NCI-H2171 (cell line): ENCODE data around the gene CDH12.
"Not testable (repeated sequence)": the region's sequence is repeated elsewhere in the genome, so short reads cannot be mapped to it uniquely, and the experiment has no call there.

Experiments used
- DNase-seq: peaks from one replicate; lab custom pipeline; 2025; lab: John Stamatoyannopoulos, UW

The CDH12 gene

DNA sequence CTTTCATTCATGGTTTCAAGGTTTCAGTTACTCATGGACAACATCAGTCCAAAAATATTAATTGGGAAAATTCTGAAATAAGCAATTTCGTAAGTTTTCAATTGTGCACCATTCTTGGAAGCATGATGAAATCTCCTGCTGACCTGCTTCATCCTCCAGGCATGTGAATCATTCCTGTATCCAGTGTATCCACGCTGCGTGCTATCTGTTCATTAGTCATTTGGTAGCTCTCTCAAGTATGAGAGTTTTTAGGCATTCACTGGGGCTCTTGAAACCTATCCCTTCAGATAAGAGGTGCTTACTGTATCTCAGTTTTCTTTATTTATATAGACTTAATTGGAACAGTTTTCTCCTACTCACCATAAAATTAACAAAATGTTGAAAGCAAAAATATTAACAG lies 293.0 kb downstream of the CDH12 start:
- DNase-seq, result no peak

DNA sequence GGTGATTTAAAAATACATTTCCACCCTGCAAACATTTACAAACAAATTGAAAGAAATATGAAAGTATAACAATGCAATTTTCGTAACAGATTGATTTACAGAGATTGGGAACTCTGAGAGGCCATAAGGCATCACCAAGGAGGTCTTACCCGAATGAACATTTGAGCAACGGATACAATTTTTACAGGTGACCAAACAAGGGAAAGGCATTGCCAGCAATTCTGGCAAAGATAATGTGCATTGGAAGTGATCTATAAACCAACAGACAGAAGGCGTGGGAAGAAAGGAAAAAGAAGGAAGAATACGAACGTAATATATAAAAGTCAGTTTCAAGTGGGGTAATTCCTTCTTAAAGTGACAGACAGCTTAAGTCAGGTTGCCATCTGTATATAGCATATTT lies 295.9 kb downstream of the CDH12 start:
- DNase-seq, result no peak

DNA sequence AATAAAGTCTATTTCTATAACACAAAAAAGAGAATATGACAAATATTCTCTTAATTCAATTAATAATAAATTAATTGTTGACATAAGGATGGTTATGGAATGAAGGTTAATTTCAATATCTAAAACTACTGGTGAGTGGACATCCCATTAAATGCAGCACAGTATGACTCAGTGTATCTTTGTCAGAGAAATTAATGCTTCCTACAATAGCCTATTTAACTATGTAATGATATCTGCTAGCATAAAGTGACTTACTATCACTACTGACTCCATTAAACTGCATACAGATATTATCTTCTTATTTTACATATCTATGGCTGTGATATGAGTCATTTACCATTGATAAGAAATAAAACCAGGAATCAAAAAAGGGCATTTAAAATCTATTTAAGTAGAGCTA lies 298.7 kb downstream of the CDH12 start:
- DNase-seq, result no peak

DNA sequence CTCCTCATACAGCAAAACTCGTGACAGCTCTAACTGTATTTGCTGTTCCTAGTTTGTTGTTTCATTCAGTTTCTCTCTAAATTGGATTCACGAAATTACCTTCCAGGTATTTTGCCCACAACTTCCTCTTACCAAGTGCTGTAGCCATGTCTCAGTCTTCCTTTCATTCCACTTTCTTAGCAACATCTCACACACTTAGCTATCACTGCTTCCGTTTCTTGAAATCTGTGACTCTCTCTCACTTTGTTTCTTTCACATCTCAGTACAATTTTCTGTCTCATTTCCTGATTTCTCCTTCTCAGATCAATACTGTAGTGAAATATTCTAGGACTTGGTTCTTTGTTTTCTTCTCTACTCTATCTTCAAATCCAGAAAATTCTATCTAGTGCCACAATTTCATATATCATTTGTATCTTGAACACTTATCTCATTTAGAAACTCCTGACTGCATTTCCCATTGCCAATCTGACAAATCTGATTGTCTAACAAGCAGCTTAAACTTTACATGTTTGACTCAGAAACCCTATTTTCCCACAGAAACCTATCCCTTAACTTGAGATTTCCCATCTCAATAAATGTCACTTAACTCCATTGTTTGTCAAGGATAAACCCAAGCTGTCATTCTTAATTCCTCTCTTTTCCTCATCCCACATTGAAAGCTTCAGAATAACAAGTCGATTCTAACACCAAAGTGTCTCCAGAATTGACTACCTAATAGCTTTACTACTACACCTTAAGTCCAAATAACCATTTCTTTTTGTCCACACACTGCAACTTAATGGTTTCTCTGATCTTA lies 303.1 kb downstream of the CDH12 start:
- DNase-seq, result no peak

DNA sequence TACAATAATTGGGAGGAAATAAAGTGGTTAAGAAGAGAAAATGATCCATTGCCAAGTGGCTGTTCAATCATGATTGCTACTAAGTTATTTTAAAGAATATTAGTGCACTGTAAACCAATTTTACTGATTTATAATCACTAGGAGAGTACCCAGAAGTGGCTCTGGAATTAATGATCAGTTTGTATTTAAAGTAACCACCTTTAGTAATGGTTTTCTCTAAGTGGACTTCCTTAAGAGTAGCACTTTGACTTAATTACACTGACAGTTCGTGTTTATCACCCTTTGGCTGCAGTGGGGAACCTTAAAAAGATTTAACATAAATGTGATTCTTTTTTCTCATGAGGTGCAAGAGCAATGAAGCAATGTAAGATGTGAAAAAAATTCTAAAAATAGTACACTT lies 310.8 kb downstream of the CDH12 start:
- no peak for DNase-seq

DNA sequence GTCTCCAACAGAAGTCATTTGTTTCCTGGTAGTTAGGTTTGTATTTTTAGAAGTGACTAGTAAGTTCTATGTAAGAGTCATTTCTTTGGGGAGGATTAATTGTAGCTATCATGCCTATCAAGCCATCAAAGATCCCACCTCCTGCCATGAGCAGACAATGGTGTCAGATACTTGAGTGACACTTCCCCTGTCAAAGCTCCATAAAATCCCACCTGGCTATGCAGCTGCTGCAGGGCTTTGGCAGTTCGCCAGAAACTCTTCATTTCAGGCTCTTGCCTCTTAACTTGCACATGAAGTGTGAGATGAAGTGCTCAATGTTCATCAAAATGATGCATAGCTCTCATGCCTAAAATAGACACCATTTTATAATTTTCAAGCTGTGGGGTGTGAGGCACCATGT lies 312.1 kb downstream of the CDH12 start:
- DNase-seq, result peak; percentile 100

DNA sequence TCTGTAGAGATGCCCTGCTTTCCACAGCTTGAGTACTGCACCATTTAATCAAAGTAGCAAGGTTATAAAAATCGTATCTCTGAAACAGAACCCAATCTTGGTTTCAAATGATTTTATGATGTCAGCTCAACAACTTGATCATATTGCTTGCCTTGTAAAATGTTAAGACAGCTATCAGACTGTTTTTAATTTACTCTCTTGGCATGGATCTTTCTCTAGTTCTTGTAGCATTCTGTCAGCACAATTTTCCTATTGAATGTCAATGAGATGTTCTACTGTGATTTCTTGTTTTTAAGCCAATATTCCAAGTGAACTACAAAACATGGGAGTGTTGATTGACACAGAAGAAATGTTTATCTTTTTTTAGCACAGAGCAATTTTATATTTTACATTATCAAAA lies 313.4 kb downstream of the CDH12 start:
- DNase-seq, result no peak

DNA sequence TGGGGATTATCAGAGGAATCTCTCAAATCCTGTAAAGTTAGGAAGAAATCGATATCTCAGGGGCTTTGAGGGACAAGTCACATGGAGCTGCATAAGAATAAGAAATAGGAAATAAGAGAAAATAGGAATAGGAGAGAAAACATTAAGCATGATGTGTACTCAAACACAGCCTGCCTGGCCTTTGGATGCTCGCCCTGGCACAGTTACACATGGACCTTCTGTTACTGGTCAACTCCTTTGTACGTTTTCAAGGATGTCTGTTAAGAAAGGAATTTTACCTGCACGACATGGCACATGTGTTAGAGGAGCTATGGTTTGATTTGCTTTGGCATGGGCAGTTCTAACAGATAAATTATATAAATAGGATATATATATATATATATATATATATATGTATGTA lies 321.2 kb downstream of the CDH12 start:
- DNase-seq, result no peak

DNA sequence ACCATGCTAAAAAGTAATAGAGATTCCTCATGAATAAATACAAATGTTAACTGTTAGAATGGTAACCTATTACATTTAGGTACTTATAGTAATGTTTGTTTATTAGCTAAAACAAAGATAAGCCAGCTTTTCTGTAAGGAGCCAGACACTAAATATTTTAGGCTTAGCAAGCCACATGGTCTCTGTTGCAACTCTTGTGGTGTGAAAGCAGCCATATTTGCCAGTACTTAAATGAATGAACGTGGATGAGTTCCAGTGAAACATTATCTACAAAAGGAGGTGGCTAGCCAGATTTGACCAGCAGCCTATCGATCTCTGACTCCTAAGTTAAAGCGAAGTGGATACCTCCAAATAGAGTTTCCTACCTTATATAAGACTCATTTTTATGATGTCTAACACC lies 331.6 kb downstream of the CDH12 start:
- DNase-seq, result no peak

DNA sequence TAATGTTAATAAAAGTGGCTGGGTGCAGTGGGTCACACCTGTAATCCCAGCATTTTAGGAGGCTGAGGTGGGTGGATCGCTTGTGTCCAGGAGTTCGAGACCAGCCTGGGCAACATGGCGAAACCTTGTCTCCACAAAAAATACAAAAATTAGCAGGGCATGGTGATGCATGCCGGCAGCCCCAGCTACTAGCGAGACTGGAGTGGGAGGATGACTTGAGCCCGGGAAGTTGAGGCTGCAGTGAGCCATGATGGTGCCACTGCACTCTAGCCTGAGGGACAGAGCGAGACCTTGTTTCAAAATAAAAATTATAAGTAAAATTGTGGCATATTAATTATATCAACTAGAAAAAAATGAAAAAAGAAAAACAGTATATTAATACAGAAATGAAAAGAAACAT lies 336.6 kb downstream of the CDH12 start:
- DNase-seq, result not testable (repeated sequence)

DNA sequence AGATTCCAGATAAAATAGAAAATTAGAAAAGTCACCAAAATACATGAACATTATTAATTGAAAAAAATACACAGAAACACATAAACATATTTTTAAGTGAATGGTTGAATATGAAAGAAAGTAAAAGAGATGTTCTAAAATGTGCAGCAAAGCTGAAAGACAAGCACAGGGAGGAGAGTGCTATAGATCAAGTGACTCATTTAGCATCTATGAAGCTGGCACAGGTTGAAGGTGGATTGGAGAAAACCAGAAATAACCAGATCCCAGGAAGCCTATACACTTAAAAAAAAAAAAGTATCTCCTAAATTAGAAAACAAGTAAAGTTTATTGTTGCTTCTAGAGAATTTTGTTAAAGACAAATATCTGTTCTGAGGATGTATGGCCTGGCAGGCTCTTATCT lies 338.9 kb downstream of the CDH12 start:
- no peak for DNase-seq

DNA sequence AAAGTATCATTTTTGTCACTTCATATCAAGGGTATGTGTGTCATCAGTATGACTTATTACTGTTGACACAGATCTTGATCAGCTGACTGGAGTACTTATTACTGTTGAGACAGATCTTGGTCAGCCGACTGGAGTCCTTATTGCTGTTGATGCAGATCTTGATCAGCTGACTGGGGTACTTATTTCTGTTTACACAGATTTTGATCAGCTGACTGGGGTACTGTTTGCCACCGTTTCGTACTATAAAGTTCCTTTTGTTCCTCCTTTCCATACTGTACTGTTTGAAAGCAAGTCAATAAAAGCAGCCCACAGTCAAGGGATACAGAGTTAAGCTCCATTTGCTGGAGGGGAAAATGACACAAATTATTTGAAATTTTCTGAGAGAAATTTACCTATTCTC lies 347.3 kb downstream of the CDH12 start:
- DNase-seq, result no peak

DNA sequence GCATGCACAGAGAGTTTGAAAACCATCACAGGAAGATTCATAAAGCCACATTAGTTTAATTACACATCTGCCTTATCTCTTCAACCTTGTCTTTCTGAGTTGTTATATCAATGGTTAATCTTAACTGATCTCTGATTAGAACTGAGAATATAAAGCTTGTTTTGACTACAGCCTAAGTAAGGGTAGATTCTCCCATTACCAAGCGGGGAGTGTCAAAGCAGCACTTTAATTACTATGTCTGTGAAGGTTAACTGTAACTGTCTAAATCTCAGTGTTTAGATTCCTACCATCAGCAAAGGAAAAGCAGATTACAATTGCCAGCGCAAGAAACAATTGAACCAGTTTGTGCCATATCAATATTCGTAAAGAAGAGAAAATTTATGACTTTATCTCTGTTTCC lies 348.7 kb downstream of the CDH12 start:
- DNase-seq, result no peak

DNA sequence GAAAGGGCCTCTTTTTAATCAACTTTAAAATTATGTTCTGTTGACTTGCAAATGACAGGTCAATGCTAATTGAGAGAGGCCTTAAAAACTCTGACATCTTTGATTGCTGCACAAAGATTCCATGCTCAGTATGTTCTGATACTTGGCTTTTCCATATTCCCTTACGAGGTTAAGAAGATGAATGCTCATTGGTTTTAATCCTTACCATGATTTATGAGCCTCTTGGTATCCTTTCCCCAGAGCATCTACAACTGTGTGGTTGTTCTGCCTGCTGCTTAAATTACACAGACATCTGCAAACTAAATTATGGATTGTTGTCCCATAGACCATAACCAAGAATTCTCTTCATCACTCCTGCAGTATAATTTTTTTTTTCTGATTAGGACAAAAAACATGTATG lies 352.6 kb downstream of the CDH12 start:
- DNase-seq, result peak; percentile 68

DNA sequence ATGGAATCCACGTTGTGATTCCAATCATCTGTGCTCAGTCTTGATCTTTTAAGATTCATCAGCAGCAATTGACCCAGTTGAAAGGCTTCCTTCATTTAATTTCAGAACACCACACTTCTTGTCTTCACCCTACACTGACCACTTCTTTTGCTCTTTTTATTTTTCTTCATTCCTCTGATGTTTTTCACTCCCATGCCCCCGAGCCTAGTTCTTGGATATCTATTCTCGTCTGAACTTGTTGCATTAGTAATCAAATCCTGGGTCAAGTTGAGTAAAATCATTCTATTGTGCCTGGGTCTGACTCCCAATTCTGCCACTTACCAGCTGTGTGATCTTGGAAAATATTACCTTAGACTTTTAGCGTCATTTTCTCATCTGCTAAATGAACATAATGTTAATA lies 356.5 kb downstream of the CDH12 start:
- no peak for DNase-seq

DNA sequence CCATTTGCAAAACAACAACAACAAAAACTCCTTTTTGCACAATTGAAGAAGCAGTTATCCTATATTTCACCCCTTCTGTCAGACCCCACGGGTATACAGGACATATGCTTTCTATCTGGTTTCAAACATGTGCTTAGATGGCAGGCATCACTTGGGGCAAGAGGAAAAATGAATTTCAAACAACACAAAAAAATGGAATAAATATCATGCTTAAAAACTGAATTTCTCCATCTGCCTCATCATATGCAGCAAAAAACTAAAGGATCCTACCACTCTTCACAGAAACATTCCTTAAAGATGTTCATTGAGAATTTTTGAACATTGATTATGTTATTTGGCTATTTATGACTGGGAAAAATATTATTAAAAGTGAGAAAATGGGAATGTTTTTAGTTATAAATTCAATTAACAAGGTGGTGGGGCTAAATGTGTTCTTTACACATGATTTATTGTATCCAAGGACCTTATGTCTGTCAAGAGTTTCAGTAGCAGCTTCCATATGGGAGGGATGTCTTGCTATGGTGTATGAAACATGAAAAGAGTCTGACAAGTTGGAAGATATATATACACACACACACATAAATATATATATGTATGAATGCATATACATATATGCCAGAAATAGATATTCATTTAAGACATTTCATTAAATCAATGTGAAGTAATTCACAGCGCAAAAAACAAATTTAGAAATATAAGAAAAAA lies 358.0 kb downstream of the CDH12 start:
- DNase-seq, result no peak

DNA sequence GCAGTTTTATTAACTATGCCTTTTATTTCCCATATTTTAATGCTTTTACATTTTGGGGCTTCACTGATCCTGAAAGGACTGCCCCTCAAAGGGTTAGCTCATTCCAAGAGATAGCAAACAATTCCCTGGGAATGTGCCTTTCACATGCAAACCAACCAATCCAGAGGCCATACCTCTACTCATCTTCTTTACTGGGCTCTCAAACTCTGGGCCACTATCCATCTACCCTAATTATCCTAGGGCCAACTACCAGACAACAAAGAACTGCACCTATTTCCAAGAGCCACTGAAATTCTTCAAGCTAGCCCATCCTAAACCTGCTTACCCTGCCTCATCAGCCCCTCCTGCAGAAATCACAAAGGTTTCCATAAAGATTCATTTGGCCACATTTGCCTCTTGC lies 364.7 kb downstream of the CDH12 start:
- no peak for DNase-seq

DNA sequence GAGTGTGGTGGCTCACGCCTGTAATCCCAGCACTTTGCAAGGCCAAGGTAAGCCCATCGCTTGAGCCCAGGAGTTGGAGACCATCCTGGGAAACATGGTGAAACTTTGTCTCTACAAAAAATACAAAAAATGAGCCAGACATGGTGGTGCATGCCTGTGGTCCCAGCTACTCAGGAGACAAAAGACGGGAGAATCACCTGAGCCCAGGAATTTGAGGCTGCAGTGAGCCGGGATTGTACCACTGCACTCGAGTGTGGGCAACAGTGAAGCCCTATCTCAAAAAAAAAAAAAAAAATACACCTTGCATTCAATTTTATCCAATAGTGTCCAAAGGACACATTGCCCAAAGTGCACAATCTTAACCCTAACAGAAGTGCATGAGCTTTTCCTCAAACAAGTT lies 372.8 kb downstream of the CDH12 start:
- DNase-seq, result no peak

DNA sequence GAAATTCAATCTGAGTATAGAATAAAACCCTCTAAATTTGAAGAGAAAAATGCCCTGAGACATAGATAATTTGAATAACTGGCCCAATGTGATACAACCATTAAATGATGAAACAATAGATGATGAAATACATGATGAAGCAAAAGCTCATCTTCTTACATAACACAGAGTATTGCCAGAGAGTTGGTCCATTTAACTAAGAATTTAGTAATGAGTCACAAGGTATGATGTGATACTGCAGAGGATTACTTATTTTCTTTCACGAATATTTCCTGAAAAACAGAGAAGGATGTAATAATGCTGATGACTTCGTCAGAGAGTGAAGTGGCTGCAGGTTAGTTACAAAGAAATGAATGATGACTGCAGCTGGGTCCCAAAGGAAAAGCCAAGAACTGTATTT lies 379.3 kb downstream of the CDH12 start:
- DNase-seq, result no peak

DNA sequence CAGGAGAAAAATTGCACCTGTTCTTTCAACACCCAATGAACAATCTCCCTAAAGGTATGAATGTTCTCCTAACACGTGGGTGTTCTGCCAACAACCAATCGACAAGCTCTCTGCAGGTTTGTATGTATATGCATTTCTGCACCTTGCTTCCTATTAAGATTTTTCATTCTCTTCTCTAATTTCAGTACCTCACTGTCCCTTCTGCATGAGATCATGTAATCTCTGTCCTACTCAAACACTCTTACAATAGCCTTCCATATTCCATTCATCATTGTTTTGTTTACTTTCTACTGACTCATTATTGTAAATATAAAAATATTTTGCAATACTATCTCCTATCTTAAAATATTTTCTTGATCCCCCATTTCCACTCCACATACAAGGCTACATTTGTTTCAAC lies 382.0 kb downstream of the CDH12 start:
- DNase-seq, result no peak

DNA sequence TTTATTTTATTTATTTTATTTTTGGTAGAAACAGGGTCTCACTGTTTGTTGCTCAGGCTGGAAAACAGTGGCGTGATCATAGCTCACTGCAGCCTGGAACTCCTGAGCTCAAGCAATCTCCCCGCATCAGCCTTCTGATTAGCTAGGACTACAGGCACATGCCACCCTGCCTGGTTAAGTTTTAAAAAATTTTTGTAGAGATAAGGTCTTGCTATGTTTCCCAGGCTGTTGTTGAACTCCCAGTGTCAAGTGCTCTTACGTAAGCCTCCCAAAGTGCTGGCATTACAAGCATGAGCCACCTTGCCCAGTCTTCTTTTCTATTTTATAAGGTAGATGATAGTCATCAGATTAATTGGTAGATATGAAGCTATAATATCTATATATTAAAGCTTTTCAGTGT lies 382.7 kb downstream of the CDH12 start:
- no peak for DNase-seq

DNA sequence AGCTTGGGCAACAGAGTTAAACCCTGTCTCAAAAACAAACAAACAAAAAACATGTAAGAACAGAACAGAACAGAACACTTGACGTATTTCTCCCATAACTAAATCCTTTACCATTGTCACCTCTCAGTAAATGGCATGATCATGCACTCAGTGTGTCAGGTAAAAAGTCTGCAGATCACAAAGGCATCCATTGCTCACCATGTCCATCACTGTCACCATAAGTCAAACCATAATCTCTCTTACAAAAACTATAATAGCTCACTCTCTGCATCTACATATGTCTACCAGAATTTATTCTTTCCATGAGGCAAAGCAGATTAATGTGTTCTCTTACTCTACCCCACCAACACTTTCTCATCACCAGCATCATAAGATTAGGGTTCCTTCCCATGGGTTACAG lies 387.5 kb downstream of the CDH12 start:
- no peak for DNase-seq

DNA sequence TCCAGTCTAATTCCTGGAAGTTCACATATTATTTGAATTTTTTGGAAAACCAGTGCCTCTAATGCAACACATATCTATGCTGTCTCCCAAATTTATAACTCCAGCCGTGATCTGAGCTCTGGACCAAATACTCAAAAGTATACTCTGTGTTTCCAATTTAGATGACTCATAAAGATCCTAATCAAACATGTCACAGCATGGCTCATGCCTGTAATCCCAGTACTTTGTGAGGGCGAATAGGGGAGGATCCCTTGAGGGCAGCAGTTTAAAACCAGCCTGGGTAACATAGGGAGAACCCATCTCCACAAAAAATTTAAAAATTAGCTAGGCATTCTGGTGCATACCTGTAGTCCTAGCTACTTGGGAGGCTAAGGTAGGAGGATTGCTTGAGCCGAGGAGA lies 388.0 kb downstream of the CDH12 start:
- no peak for DNase-seq

DNA sequence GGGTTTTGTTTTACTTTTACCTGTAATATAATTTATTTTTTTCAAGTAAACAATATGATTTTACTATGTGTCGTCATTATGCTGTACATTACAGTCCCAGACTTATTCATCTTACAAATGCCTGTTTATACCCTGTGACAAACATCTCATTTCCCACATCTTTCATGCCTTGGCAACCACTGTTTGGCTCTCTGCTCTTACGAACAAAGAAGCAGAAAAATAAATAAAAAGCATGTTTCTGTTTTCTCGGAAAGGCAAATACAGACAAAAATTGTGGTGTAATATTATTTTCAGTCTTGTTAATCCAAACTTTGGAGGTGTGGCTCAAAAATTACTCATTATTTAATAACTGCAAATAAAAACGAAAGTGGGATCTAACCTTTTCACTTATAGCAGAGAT lies 393.0 kb downstream of the CDH12 start:
- no peak for DNase-seq
